Measurements from ENCODE around the gene GAGE1.
"Not testable (repeated sequence)": the region's sequence is repeated elsewhere in the genome, so short reads cannot be mapped to it uniquely, and the experiment has no call there.

The GAGE1 gene

GRCh38 chrX:49598720-49599119, at the start of gene GAGE1:
GAGE1 (plus strand) TSS chrX:49599020; CDS start chrX:49600175, 1,155 bp downstream.
- not testable (repeated sequence) for H4K20me1 ChIP-seq (ENCODE audit: insufficient read depth, low read length); H3K36me3 ChIP-seq (ENCODE audit: insufficient read depth, low read length); H2AFZ ChIP-seq (ENCODE audit: low read depth, low read length); H3K4me2 ChIP-seq (ENCODE audit: insufficient read depth, low read length); H3K27ac ChIP-seq (ENCODE audit: low read length); H3K9me3 ChIP-seq (ENCODE audit: insufficient read depth, low read length, severe bottlenecking); H3K9ac ChIP-seq (ENCODE audit: low read depth, low read length); H3K4me3 ChIP-seq (ENCODE audit: low read depth in 1 of 2, low read length in 2 of 2); H3K79me2 ChIP-seq (ENCODE audit: insufficient read depth, low read length); ATAC-seq (ENCODE audit: insufficient read depth, low read depth); H3K27me3 ChIP-seq (ENCODE audit: insufficient read depth, low read length, poor library complexity); DNase-seq; H3K4me1 ChIP-seq (ENCODE audit: insufficient read depth, low read length)

- H3K9ac ChIP-seq (ENCODE audit: low read depth, low read length); H3K4me2 ChIP-seq (ENCODE audit: insufficient read depth, low read length); H3K79me2 ChIP-seq (ENCODE audit: insufficient read depth, low read length); H3K27ac ChIP-seq (ENCODE audit: low read length); H3K4me1 ChIP-seq (ENCODE audit: insufficient read depth, low read length); DNase-seq; H3K27me3 ChIP-seq (ENCODE audit: insufficient read depth, low read length, poor library complexity); ATAC-seq (ENCODE audit: insufficient read depth, low read depth); H3K36me3 ChIP-seq (ENCODE audit: insufficient read depth, low read length); H4K20me1 ChIP-seq (ENCODE audit: insufficient read depth, low read length); H2AFZ ChIP-seq (ENCODE audit: low read depth, low read length); H3K4me3 ChIP-seq (ENCODE audit: low read depth in 1 of 2, low read length in 2 of 2); H3K9me3 ChIP-seq (ENCODE audit: insufficient read depth, low read length, severe bottlenecking): not testable (repeated sequence)
Observed at GRCh38 chrX:49550989-49551388, 47.8 kb upstream of the GAGE1 start, which contains the start of gene GAGE12E. GAGE12E (plus strand) TSS chrX:49551289; CDS start chrX:49552444, 1,155 bp downstream.

DNA sequence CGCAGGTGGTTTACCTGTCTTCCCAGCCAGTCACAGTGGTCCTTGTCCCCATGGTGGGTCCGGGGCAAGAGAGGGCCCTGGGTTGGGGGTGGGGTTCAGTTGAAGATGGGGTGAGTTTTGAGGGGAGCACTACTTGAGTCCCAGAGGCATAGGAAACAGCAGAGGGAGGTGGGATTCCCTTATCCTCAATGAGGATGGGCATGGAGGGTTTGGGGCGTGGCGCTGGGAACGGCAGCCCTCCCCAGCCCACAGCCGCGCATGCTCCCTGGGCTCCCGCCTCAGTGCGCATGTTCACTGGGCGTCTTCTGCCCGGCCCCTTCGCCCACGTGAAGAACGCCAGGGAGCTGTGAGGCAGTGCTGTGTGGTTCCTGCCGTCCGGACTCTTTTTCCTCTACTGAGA, 38.3 kb upstream of the GAGE1 start, which contains the start of gene GAGE12F:
GAGE12F (plus strand) TSS at position 301 of the 400 bp plus-strand sequence. CDS start 1,155 bp downstream, outside the sequence.
- H3K27ac ChIP-seq (ENCODE audit: low read length); H3K4me1 ChIP-seq (ENCODE audit: insufficient read depth, low read length): not testable (repeated sequence)

DNA sequence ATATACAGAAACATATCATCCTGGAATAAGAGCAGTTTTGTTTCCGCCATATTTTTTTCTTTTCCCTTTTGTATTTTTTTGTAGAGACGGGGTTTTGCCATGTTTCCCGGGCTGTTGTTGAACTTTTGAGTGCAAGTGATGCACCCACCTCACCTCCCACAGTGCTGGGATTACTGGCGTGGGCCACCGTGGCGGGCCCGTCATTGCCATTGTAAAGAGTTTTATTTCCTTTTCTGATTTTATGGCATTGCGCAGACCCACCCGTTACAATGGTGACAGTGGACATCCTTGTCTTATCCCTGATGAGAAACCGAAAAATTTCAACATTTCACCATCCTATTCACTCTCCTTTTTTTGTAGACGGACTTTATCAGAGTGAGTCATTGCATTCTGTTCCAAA, 30.1 kb upstream of the GAGE1 start:
- not testable (repeated sequence) for H3K27ac ChIP-seq (ENCODE audit: low read length); H3K4me3 ChIP-seq (ENCODE audit: low read depth in 1 of 2, low read length in 2 of 2); H3K27me3 ChIP-seq (ENCODE audit: insufficient read depth, low read length, poor library complexity); ATAC-seq (ENCODE audit: insufficient read depth, low read depth); H3K79me2 ChIP-seq (ENCODE audit: insufficient read depth, low read length); H4K20me1 ChIP-seq (ENCODE audit: insufficient read depth, low read length); DNase-seq; H2AFZ ChIP-seq (ENCODE audit: low read depth, low read length); H3K9ac ChIP-seq (ENCODE audit: low read depth, low read length); H3K9me3 ChIP-seq (ENCODE audit: insufficient read depth, low read length, severe bottlenecking); H3K4me1 ChIP-seq (ENCODE audit: insufficient read depth, low read length); H3K4me2 ChIP-seq (ENCODE audit: insufficient read depth, low read length); H3K36me3 ChIP-seq (ENCODE audit: insufficient read depth, low read length)

More for the DNA sequence above, 38.3 kb upstream of the GAGE1 start, which contains the start of gene GAGE12F:
- not testable (repeated sequence) for ATAC-seq (ENCODE audit: insufficient read depth, low read depth); H3K36me3 ChIP-seq (ENCODE audit: insufficient read depth, low read length); DNase-seq; H4K20me1 ChIP-seq (ENCODE audit: insufficient read depth, low read length); H3K79me2 ChIP-seq (ENCODE audit: insufficient read depth, low read length); H3K4me3 ChIP-seq (ENCODE audit: low read depth in 1 of 2, low read length in 2 of 2); H2AFZ ChIP-seq (ENCODE audit: low read depth, low read length); H3K9me3 ChIP-seq (ENCODE audit: insufficient read depth, low read length, severe bottlenecking); H3K27me3 ChIP-seq (ENCODE audit: insufficient read depth, low read length, poor library complexity); H3K9ac ChIP-seq (ENCODE audit: low read depth, low read length); H3K4me2 ChIP-seq (ENCODE audit: insufficient read depth, low read length)

DNA sequence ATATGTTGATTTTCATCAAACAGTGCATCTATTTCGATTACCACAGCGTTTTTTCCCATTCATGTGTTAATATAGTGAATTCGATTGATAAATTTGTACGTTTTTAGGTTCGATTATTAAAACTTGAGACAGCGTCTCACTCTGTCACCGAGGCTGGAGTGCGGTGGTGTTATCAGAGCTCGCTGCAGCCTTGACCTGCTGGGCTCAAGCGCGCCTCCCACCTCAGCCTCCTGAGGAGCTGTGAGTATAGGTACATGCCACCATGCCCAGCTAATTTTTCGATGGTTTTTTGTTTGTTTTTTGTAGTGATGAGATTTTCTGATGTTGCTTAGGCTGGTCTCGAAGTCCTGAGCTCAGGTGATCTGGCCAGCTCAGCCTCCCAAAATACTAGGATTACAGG, 29.7 kb upstream of the GAGE1 start:
- not testable (repeated sequence) for H3K4me3 ChIP-seq (ENCODE audit: low read depth in 1 of 2, low read length in 2 of 2); H3K4me2 ChIP-seq (ENCODE audit: insufficient read depth, low read length); DNase-seq; H3K36me3 ChIP-seq (ENCODE audit: insufficient read depth, low read length); H3K4me1 ChIP-seq (ENCODE audit: insufficient read depth, low read length); H4K20me1 ChIP-seq (ENCODE audit: insufficient read depth, low read length); H2AFZ ChIP-seq (ENCODE audit: low read depth, low read length); H3K79me2 ChIP-seq (ENCODE audit: insufficient read depth, low read length); H3K27me3 ChIP-seq (ENCODE audit: insufficient read depth, low read length, poor library complexity); ATAC-seq (ENCODE audit: insufficient read depth, low read depth); H3K9ac ChIP-seq (ENCODE audit: low read depth, low read length); H3K27ac ChIP-seq (ENCODE audit: low read length); H3K9me3 ChIP-seq (ENCODE audit: insufficient read depth, low read length, severe bottlenecking)

DNA sequence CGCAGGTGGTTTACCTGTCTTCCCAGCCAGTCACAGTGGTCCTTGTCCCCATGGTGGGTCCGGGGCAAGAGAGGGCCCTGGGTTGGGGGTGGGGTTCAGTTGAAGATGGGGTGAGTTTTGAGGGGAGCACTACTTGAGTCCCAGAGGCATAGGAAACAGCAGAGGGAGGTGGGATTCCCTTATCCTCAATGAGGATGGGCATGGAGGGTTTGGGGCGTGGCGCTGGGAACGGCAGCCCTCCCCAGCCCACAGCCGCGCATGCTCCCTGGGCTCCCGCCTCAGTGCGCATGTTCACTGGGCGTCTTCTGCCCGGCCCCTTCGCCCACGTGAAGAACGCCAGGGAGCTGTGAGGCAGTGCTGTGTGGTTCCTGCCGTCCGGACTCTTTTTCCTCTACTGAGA, 28.7 kb upstream of the GAGE1 start, which contains the start of gene GAGE12G:
GAGE12G (plus strand) TSS at position 301 of the 400 bp plus-strand sequence. CDS start 1,155 bp downstream, outside the sequence.
- not testable (repeated sequence) for H3K27me3 ChIP-seq (ENCODE audit: insufficient read depth, low read length, poor library complexity); H3K4me1 ChIP-seq (ENCODE audit: insufficient read depth, low read length); ATAC-seq (ENCODE audit: insufficient read depth, low read depth); H3K4me3 ChIP-seq (ENCODE audit: low read depth in 1 of 2, low read length in 2 of 2); H3K9me3 ChIP-seq (ENCODE audit: insufficient read depth, low read length, severe bottlenecking); H2AFZ ChIP-seq (ENCODE audit: low read depth, low read length); DNase-seq; H3K9ac ChIP-seq (ENCODE audit: low read depth, low read length); H3K79me2 ChIP-seq (ENCODE audit: insufficient read depth, low read length); H3K4me2 ChIP-seq (ENCODE audit: insufficient read depth, low read length); H4K20me1 ChIP-seq (ENCODE audit: insufficient read depth, low read length); H3K36me3 ChIP-seq (ENCODE audit: insufficient read depth, low read length); H3K27ac ChIP-seq (ENCODE audit: low read length)

- H3K4me1 ChIP-seq (ENCODE audit: insufficient read depth, low read length); H3K9ac ChIP-seq (ENCODE audit: low read depth, low read length); H3K27ac ChIP-seq (ENCODE audit: low read length); H3K79me2 ChIP-seq (ENCODE audit: insufficient read depth, low read length); ATAC-seq (ENCODE audit: insufficient read depth, low read depth); H3K36me3 ChIP-seq (ENCODE audit: insufficient read depth, low read length); H3K4me2 ChIP-seq (ENCODE audit: insufficient read depth, low read length); H3K4me3 ChIP-seq (ENCODE audit: low read depth in 1 of 2, low read length in 2 of 2); H3K9me3 ChIP-seq (ENCODE audit: insufficient read depth, low read length, severe bottlenecking); DNase-seq; H4K20me1 ChIP-seq (ENCODE audit: insufficient read depth, low read length); H3K27me3 ChIP-seq (ENCODE audit: insufficient read depth, low read length, poor library complexity); H2AFZ ChIP-seq (ENCODE audit: low read depth, low read length): not testable (repeated sequence)
Observed at GRCh38 chrX:49579649-49580048, 19.2 kb upstream of the GAGE1 start, which contains the start of gene GAGE12H. GAGE12H (plus strand) TSS chrX:49579949; CDS start chrX:49581104, 1,155 bp downstream.

DNA sequence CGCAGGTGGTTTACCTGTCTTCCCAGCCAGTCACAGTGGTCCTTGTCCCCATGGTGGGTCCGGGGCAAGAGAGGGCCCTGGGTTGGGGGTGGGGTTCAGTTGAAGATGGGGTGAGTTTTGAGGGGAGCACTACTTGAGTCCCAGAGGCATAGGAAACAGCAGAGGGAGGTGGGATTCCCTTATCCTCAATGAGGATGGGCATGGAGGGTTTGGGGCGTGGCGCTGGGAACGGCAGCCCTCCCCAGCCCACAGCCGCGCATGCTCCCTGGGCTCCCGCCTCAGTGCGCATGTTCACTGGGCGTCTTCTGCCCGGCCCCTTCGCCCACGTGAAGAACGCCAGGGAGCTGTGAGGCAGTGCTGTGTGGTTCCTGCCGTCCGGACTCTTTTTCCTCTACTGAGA, 9.6 kb upstream of the GAGE1 start, which contains the start of gene GAGE2A:
GAGE2A (plus strand) TSS at position 301 of the 400 bp plus-strand sequence. CDS start 1,155 bp downstream, outside the sequence.
- H3K36me3 ChIP-seq (ENCODE audit: insufficient read depth, low read length); H3K27ac ChIP-seq (ENCODE audit: low read length); H4K20me1 ChIP-seq (ENCODE audit: insufficient read depth, low read length); H3K79me2 ChIP-seq (ENCODE audit: insufficient read depth, low read length); H3K4me2 ChIP-seq (ENCODE audit: insufficient read depth, low read length); H3K9me3 ChIP-seq (ENCODE audit: insufficient read depth, low read length, severe bottlenecking); H3K4me1 ChIP-seq (ENCODE audit: insufficient read depth, low read length); H3K9ac ChIP-seq (ENCODE audit: low read depth, low read length); H3K27me3 ChIP-seq (ENCODE audit: insufficient read depth, low read length, poor library complexity); H3K4me3 ChIP-seq (ENCODE audit: low read depth in 1 of 2, low read length in 2 of 2); H2AFZ ChIP-seq (ENCODE audit: low read depth, low read length); ATAC-seq (ENCODE audit: insufficient read depth, low read depth); DNase-seq: not testable (repeated sequence)

All from DND-41 (cell line).